Measurements from ENCODE around the gene SEMA3F. TPM values are rescaled to one million over a fixed set of nuclear protein-coding genes. Genes with fewer than 3 reads are reported as not detected.

SEMA3F gene
- total RNA-seq, 2 experiments from 2014 or later = 0.34 to 0.43 TPM

DNA sequence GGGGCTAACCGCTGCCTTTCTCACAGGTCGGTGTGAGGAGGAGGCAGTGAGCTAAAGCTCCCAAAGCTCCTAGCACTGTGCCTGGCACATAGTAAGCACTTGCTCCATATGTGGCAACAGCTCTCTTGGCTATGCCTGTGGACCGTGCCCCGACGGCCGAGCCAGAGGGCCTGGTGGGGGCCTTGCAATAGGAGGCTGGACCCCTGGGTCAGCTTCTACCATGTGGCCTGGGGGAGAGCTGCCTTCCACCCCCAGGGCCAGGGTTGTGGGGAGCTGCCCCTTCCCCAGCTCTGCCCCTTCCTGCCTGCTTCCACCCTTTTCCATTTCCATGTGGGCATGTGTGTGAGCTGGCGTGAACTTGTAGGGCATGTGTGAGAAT is 19.4 kb downstream of the SEMA3F start:
- Mint-ChIP-seq H3K27ac (no peak overlapping the region), H3K36me3 (ENCODE audit: low read depth) (no peaks in the 10 kb centered on the region), H3K9me3 (no peaks in the 10 kb centered on the region), H3K27me3 (no peaks in the 10 kb centered on the region), H3K4me3 (no peak overlapping the region), H3K4me1 (ENCODE audit: low read depth) (peaks cover 1% of the 10 kb centered on the region)
- ChIA-PET CTCF (interaction anchor here (1.2 kb wide), 1 partner anchor 52 kb away, joined by 4 read pairs; no protein-coding TSS in a partner anchor), POLR2A (no interaction called here)
- intact Hi-C loops (cut with micrococcal nuclease) = no loop called here
- DNase-seq (no peak), ATAC-seq (no peak)
- TF ChIP-seq, protein P1, sequence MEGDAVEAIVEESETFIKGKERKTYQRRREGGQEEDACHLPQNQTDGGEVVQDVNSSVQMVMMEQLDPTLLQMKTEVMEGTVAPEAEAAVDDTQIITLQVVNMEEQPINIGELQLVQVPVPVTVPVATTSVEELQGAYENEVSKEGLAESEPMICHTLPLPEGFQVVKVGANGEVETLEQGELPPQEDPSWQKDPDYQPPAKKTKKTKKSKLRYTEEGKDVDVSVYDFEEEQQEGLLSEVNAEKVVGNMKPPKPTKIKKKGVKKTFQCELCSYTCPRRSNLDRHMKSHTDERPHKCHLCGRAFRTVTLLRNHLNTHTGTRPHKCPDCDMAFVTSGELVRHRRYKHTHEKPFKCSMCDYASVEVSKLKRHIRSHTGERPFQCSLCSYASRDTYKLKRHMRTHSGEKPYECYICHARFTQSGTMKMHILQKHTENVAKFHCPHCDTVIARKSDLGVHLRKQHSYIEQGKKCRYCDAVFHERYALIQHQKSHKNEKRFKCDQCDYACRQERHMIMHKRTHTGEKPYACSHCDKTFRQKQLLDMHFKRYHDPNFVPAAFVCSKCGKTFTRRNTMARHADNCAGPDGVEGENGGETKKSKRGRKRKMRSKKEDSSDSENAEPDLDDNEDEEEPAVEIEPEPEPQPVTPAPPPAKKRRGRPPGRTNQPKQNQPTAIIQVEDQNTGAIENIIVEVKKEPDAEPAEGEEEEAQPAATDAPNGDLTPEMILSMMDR (IDR thresholded peaks at IDR 0.05) = no peak

DNA sequence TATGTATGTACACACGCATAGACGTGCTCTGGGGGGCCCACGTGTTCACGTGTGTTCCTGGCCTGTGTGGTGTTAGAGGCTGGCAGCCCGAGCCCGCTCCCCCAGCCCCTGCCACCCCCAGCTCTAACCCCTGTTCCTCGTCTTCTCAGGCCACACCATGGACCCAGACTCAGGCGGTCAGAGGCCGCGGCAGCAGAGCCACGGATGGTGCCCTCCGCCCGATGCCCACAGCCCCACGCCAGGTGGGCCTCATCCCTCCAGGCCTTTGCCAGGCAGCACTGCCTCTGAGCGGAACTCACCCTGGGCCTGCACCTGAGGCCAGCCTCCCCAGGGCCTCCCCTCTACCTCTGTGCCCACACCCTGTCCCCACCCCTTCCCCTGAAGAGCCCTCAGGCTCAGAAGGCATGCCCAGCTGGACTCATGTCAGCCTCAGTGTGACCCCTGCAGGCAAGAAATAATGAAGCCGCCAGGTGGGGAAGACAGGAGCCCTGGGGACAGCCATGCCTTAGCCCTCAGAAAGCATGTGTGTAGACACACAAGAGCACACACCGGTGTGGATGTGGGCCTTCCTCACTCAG is 19.9 kb downstream of the SEMA3F start:
- H3K4me3 Mint-ChIP-seq = no peak overlapping the region
- H3K27me3 Mint-ChIP-seq = no peaks in the 10 kb centered on the region
- H3K9me3 Mint-ChIP-seq = no peaks in the 10 kb centered on the region
- ATAC-seq (no peak), DNase-seq (no peak)
- ChIA-PET CTCF (interaction anchor here (1.2 kb wide), 1 partner anchor 52 kb away, joined by 4 read pairs; no protein-coding TSS in a partner anchor), POLR2A (no interaction called here)
- H3K27ac Mint-ChIP-seq = no peak overlapping the region
- intact Hi-C loops (cut with micrococcal nuclease) = no loop called here
- peaks cover 1% of the 10 kb centered on the region for H3K4me1 Mint-ChIP-seq (ENCODE audit: low read depth)
- TF ChIP-seq, protein P1 (IDR thresholded peaks at IDR 0.05) = no peak
- no peaks in the 10 kb centered on the region for H3K36me3 Mint-ChIP-seq (ENCODE audit: low read depth)

DNA sequence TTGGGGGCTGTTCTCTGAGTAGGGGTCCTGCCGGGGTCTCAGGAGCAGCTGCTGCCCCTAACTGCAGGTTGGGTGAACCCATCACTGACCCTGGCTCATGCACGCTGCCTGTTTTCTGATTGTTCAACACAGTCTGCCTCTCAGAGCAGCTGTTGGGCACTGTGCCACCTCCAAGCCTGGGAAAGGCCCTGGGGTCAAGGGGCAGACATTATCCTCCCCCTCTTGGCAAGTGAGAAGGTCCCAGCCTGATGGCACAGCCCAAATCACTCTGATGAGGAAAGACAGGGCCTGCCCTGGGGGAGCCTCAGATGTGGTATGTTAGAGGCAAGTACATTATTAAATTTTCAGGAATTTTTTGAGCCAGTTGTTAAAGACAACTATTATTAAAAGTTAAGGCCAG is 22.2 kb downstream of the SEMA3F start:
- TF ChIP-seq, protein P1 (IDR thresholded peaks at IDR 0.05) = no peak
- no peaks in the 10 kb centered on the region for H3K27me3 Mint-ChIP-seq
- H3K36me3 Mint-ChIP-seq (ENCODE audit: low read depth) = no peaks in the 10 kb centered on the region
- intact Hi-C loops (cut with micrococcal nuclease) = no loop called here
- H3K4me3 Mint-ChIP-seq = no peak overlapping the region
- no peak overlapping the region for H3K27ac Mint-ChIP-seq
- ChIA-PET POLR2A (no interaction called here), CTCF (no interaction called here)
- no peak for ATAC-seq
- H3K9me3 Mint-ChIP-seq = no peaks in the 10 kb centered on the region
- no peak for DNase-seq
- peaks cover 1% of the 10 kb centered on the region for H3K4me1 Mint-ChIP-seq (ENCODE audit: low read depth)

DNA sequence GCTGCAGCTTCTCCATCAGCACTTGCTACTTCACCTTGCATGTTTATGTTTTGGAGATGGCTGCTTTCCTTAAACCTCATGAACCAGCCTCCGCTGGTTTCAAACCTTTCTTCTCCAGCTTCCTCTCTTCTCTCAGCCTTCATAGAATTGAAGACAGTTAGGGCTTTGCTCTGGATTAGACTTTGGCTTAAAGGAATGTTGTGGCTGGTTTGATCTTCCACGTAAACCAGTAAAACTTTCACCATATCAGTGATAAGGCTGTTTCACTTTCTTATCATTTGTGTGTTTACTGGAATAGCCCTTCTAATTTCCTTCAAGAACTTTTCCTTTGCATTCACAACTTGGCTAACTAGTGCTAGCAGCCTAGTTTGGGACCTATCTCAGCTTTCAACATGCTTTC is 24.6 kb downstream of the SEMA3F start:
- Mint-ChIP-seq H3K36me3 (ENCODE audit: low read depth) (no peaks in the 10 kb centered on the region), H3K27ac (no peak overlapping the region), H3K27me3 (no peaks in the 10 kb centered on the region), H3K9me3 (no peaks in the 10 kb centered on the region), H3K4me1 (ENCODE audit: low read depth) (no peaks in the 10 kb centered on the region), H3K4me3 (no peak overlapping the region)
- CTCF ChIA-PET = interaction anchor here (1.2 to 1.5 kb wide), 3 partner anchors 13 to 59 kb away, joined by 3 to 5 read pairs (median 4); no protein-coding TSS in a partner anchor
- no peak for DNase-seq
- POLR2A ChIA-PET = no interaction called here
- intact Hi-C loops (cut with micrococcal nuclease) = no loop called here
- TF ChIP-seq, protein P1 (IDR thresholded peaks at IDR 0.05) = no peak
- no peak for ATAC-seq

DNA sequence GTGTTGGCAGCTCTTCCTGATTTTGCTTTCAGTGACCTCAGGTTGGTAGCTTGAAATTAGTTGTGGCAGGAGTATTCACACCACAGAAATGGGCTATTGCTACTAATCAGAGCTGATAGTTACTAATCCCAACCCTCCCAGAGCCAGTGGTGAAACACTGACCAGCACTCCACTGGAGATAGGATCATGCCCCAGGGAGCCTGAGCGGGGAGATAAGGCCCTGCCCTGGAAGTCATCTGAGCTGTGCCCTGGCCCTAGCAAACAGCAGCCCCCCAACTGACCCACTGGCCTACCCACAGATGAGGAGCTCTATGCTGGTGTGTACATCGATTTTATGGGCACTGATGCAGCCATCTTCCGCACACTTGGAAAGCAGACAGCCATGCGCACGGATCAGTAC is 26.9 kb downstream of the SEMA3F start:
- ChIA-PET POLR2A (interaction anchor here (0.6 to 1.0 kb wide), 2 partner anchors 58 to 86 kb away, joined by 3 to 4 read pairs; no protein-coding TSS in a partner anchor), CTCF (interaction anchor here (1.6 to 1.9 kb wide), 2 partner anchors 10 to 13 kb away, joined by 6 to 10 read pairs; no protein-coding TSS in a partner anchor)
- no peaks in the 10 kb centered on the region for H3K36me3 Mint-ChIP-seq (ENCODE audit: low read depth)
- ATAC-seq (no peak), DNase-seq (no peak)
- TF ChIP-seq, protein P1 (IDR thresholded peaks at IDR 0.05) = no peak
- no peak overlapping the region for H3K4me3 Mint-ChIP-seq
- no peaks in the 10 kb centered on the region for H3K4me1 Mint-ChIP-seq (ENCODE audit: low read depth)
- no peak overlapping the region for H3K27ac Mint-ChIP-seq
- no peaks in the 10 kb centered on the region for H3K9me3 Mint-ChIP-seq
- H3K27me3 Mint-ChIP-seq = no peaks in the 10 kb centered on the region
- intact Hi-C loops (cut with micrococcal nuclease) = no loop called here

Data from activated CD8-positive, alpha-beta T cell treated with anti-CD3 and anti-CD28 coated beads for 36 hours (primary cell).